ENCODE measurements around the gene VSIG2.

VSIG2 gene

DNA sequence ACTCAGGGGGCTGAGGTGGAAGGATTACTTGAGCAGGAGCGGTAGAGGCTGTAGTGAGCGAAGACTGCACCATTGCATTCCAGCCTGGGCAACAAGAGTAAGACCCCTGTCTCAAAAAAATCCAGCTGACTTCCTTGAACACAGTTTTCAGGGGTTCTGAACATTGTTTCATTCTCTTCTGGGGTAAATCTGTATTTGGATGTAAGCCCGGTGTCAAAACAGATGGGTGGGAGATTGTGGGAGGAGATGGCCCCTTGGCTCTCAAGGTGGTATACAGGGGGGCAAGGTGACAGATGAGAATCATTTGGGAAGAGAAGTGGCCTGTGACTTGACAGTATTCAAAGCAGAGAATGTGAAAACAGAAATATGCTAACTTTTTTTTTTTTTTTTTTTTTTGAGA, 5.3 kb upstream of the VSIG2 start:
- H3K4me2 ChIP-seq (ENCODE audit: low read length), result no peak overlapping the region
- no peak overlapping the region for H3K4me3 ChIP-seq (ENCODE audit: low read length)
- no peaks in the 10 kb centered on the region for H3K9me3 ChIP-seq (ENCODE audit: insufficient read depth, low read length)
- peaks cover 17% of the 10 kb centered on the region; the same call in 1 of the 2 replicates for H3K27me3 ChIP-seq (ENCODE audit: low read depth, low read length)
- H4K20me1 ChIP-seq (ENCODE audit: insufficient read depth, low read length), result no peaks in the 10 kb centered on the region
- peaks cover 4% of the 10 kb centered on the region; the same call in 1 of the 2 replicates for H3K4me1 ChIP-seq (ENCODE audit: low read length)
- H2AFZ ChIP-seq (ENCODE audit: low read depth, low read length), result no peak overlapping the region
- no peak overlapping the region for H3K9ac ChIP-seq (ENCODE audit: low read length)
- no peak for TF ChIP-seq EZH2phosphoT487 (IDR thresholded peaks at IDR 0.05; ENCODE audit: low read depth)
- H3K27ac ChIP-seq (ENCODE audit: low read length), result no peak overlapping the region
- no peaks in the 10 kb centered on the region for H3K36me3 ChIP-seq (replicated peaks; ENCODE audit: low read depth, low read length)
- no peaks in the 10 kb centered on the region for H3K79me2 ChIP-seq (ENCODE audit: low read length)

DNA sequence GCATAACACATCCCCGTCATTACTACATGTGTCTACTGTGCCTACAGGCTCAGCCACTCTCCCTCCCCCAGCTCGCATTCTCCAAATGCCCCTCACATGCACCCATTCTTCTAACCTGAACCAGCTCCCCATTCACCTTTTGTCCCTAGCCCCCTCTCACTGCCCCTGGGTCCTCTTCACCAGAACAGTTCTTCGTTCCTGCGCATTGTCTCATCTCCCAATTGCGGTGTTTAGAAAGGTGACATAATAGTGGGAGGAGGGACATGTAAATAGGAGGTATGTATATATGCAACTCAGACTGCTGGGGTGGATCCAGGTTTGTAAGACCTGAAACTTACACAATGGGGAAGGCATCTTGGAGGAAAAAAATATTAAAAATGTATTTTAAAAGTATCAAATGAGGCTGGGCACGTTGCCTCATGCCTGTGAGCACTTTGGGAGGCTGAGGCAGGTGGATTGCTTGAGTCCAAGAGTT, 4.7 kb upstream of the VSIG2 start:
- TF ChIP-seq CTCF (IDR thresholded peaks at IDR 0.05; ENCODE audit: low read depth, low read length), result no peak
- no peak for TF ChIP-seq EZH2phosphoT487 (IDR thresholded peaks at IDR 0.05; ENCODE audit: low read depth)
- H3K36me3 ChIP-seq (replicated peaks; ENCODE audit: low read depth, low read length), result no peaks in the 10 kb centered on the region
- H3K9me3 ChIP-seq (ENCODE audit: insufficient read depth, low read length), result no peaks in the 10 kb centered on the region
- H3K79me2 ChIP-seq (ENCODE audit: low read length), result no peaks in the 10 kb centered on the region
- no peak overlapping the region for H3K4me2 ChIP-seq (ENCODE audit: low read length)
- H3K4me3 ChIP-seq (ENCODE audit: low read length), result no peak overlapping the region
- H4K20me1 ChIP-seq (ENCODE audit: insufficient read depth, low read length), result no peaks in the 10 kb centered on the region
- H3K27me3 ChIP-seq (ENCODE audit: low read depth, low read length), result peaks cover 15% of the 10 kb centered on the region; the same call in 1 of the 2 replicates
- no peak overlapping the region for H3K27ac ChIP-seq (ENCODE audit: low read length)
- no peak overlapping the region for H3K9ac ChIP-seq (ENCODE audit: low read length)
- H3K4me1 ChIP-seq (ENCODE audit: low read length), result peaks cover 4% of the 10 kb centered on the region; the same call in 1 of the 2 replicates
- H2AFZ ChIP-seq (ENCODE audit: low read depth, low read length), result no peak overlapping the region

- H3K27ac ChIP-seq (ENCODE audit: low read length), result no peak overlapping the region
- no peak for TF ChIP-seq EZH2phosphoT487 (IDR thresholded peaks at IDR 0.05; ENCODE audit: low read depth)
- TF ChIP-seq CTCF (IDR thresholded peaks at IDR 0.05; ENCODE audit: low read depth, low read length), result no peak
- no peaks in the 10 kb centered on the region for H4K20me1 ChIP-seq (ENCODE audit: insufficient read depth, low read length)
- no peaks in the 10 kb centered on the region for H3K79me2 ChIP-seq (ENCODE audit: low read length)
- H3K9ac ChIP-seq (ENCODE audit: low read length), result no peak overlapping the region
- H3K36me3 ChIP-seq (replicated peaks; ENCODE audit: low read depth, low read length), result no peaks in the 10 kb centered on the region
- H3K27me3 ChIP-seq (ENCODE audit: low read depth, low read length), result peaks cover 9% of the 10 kb centered on the region; the same call in 1 of the 2 replicates
- H3K4me1 ChIP-seq (ENCODE audit: low read length), result no peaks in the 10 kb centered on the region
- H3K4me3 ChIP-seq (ENCODE audit: low read length), result no peak overlapping the region
- H3K9me3 ChIP-seq (ENCODE audit: insufficient read depth, low read length), result no peaks in the 10 kb centered on the region
- H2AFZ ChIP-seq (ENCODE audit: low read depth, low read length), result no peak overlapping the region
- no peak overlapping the region for H3K4me2 ChIP-seq (ENCODE audit: low read length)
Measured at GRCh38 chr11:124756033-124756752, 4.1 kb upstream of the VSIG2 start.

GRCh38 chr11:124754710-124755109, 2.7 kb upstream of the VSIG2 start:
- Histone ChIP-seq H3K4me3 (ENCODE audit: low read length) (no peak overlapping the region), H3K4me1 (ENCODE audit: low read length) (peaks cover 6% of the 10 kb centered on the region), H3K79me2 (ENCODE audit: low read length) (no peaks in the 10 kb centered on the region), H3K27me3 (ENCODE audit: low read depth, low read length) (no peaks in the 10 kb centered on the region), H3K9me3 (ENCODE audit: insufficient read depth, low read length) (no peaks in the 10 kb centered on the region), H4K20me1 (ENCODE audit: insufficient read depth, low read length) (no peaks in the 10 kb centered on the region), H3K4me2 (ENCODE audit: low read length) (no peak overlapping the region), H3K36me3 (replicated peaks; ENCODE audit: low read depth, low read length) (no peaks in the 10 kb centered on the region), H3K27ac (ENCODE audit: low read length) (no peak overlapping the region), H2AFZ (ENCODE audit: low read depth, low read length) (0 out of 2 replicates have a peak overlapping the region, but pooled peaks have one; percentile 53), H3K9ac (ENCODE audit: low read length) (no peak overlapping the region)
- TF ChIP-seq CTCF (IDR thresholded peaks at IDR 0.05; ENCODE audit: low read depth, low read length) (no peak), EZH2phosphoT487 (IDR thresholded peaks at IDR 0.05; ENCODE audit: low read depth) (no peak)
